BE2C (cell line): ENCODE measurements around the gene FAT2.

Experiments
- DNase-seq: peaks from one replicate; pipeline ENCODE4 v3.0.0-alpha.2; 2020
- H3K27me3 ChIP-seq: fragments of 250-450 bp; sonication (Bioruptor Pico); 2 replicates; pipeline ENCODE4 v1.5.1; 2020; ENCODE audit warnings: mild to moderate bottlenecking
- H3K36me3 ChIP-seq: fragments of 250-450 bp; sonication (Bioruptor Pico); 2 replicates; pipeline ENCODE4 v1.5.1; 2020; ENCODE audit warnings: mild to moderate bottlenecking
- H3K4me1 ChIP-seq: fragments of 250-450 bp; sonication (Bioruptor Pico); 2 replicates; pipeline ENCODE4 v1.5.1; 2020
- H3K4me3 ChIP-seq: 2 replicates; pipeline ENCODE4 v1.5.1; 2011; ENCODE audit warnings: low read depth, low read length
- H3K9me3 ChIP-seq: fragments of 250-450 bp; sonication (Bioruptor Pico); 2 replicates; pipeline ENCODE4 v1.5.1; 2020
- CTCF ChIP-seq: IDR thresholded peaks from 2 replicates; pipeline ENCODE4 v1.5.1; 2012; ENCODE audit warnings: mild to moderate bottlenecking, low read depth, low read length

FAT2 gene

GRCh38 chr5:151601391-151601790 is 10.3 kb upstream of the FAT2 start:
- H3K4me1 ChIP-seq: no peaks in the 10 kb centered on the region
- no peaks in the 10 kb centered on the region for H3K9me3 ChIP-seq
- H3K27me3 ChIP-seq: peaks cover 3% of the 10 kb centered on the region; the same call in 1 of the 2 replicates
- DNase-seq: no peak
- H3K36me3 ChIP-seq: no peaks in the 10 kb centered on the region
- H3K4me3 ChIP-seq: no peak overlapping the region
- TF ChIP-seq CTCF: no peak

GRCh38 chr5:151600069-151600665 is 9.0 kb upstream of the FAT2 start:
- DNase-seq: no peak
- no peaks in the 10 kb centered on the region for H3K36me3 ChIP-seq
- H3K4me1 ChIP-seq: no peaks in the 10 kb centered on the region
- TF ChIP-seq CTCF: no peak
- no peaks in the 10 kb centered on the region for H3K9me3 ChIP-seq
- no peak overlapping the region for H3K4me3 ChIP-seq
- H3K27me3 ChIP-seq: peaks cover 3% of the 10 kb centered on the region; the same call in 1 of the 2 replicates

GRCh38 chr5:151598984-151599383 is 7.9 kb upstream of the FAT2 start:
- no peaks in the 10 kb centered on the region for H3K36me3 ChIP-seq
- TF ChIP-seq CTCF: no peak
- no peaks in the 10 kb centered on the region for H3K9me3 ChIP-seq
- no peaks in the 10 kb centered on the region for H3K4me1 ChIP-seq
- no peaks in the 10 kb centered on the region for H3K27me3 ChIP-seq
- no peak overlapping the region for H3K4me3 ChIP-seq
- no peak for DNase-seq

GRCh38 chr5:151598549-151598948 is 7.4 kb upstream of the FAT2 start:
- Histone ChIP-seq H3K9me3 (no peaks in the 10 kb centered on the region), H3K36me3 (no peaks in the 10 kb centered on the region), H3K27me3 (no peaks in the 10 kb centered on the region), H3K4me1 (peaks cover under 1% of the 10 kb centered on the region), H3K4me3 (no peak overlapping the region)
- TF ChIP-seq CTCF: no peak
- no peak for DNase-seq

GRCh38 chr5:151597749-151598148 is 6.6 kb upstream of the FAT2 start:
- Histone ChIP-seq H3K9me3 (no peaks in the 10 kb centered on the region), H3K36me3 (no peaks in the 10 kb centered on the region), H3K4me1 (peaks cover 8% of the 10 kb centered on the region), H3K4me3 (no peak overlapping the region), H3K27me3 (no peaks in the 10 kb centered on the region)
- no peak for TF ChIP-seq CTCF
- DNase-seq: no peak

- no peak for TF ChIP-seq CTCF
- H3K4me1 ChIP-seq: peaks cover 13% of the 10 kb centered on the region
- no peaks in the 10 kb centered on the region for H3K36me3 ChIP-seq
- no peaks in the 10 kb centered on the region for H3K27me3 ChIP-seq
- H3K9me3 ChIP-seq: no peaks in the 10 kb centered on the region
- no peak overlapping the region for H3K4me3 ChIP-seq
- no peak for DNase-seq
Observed at GRCh38 chr5:151596828-151597539, 5.9 kb upstream of the FAT2 start.
